Lung (tissue), 12 donors: Measurements from ENCODE around the gene STOML3. TPM values are rescaled to one million over a fixed set of nuclear protein-coding genes. Genes with fewer than 3 reads are reported as not detected.

Experiments used
- ATAC-seq: fragments of 200-7000 bp; cut with Tn5 transposase; one replicate; pipeline ENCODE4 v1.9.1; 2020; ENCODE audit warnings: moderate number of reproducible peaks; ENCODE audit not compliant: insufficient read depth, low FRiP score
- DNase-seq, 3 donors: peaks; one replicate each; pipeline ENCODE4 v3.0.0-alpha.2; 2013 to 2017
- H3K27ac ChIP-seq, 2 donors: one replicate each; pipeline ENCODE4 v1.5.1; 2013; ENCODE audit warnings: mild to moderate bottlenecking in 2 of 2, moderate library complexity in 2 of 2, control low read depth in 1 of 2, inconsistent platforms in 1 of 2, low read depth in 1 of 2, low read length in 1 of 2
- H3K27me3 ChIP-seq, 3 donors: one replicate each; pipeline ENCODE4 v1.5.1; 2013; ENCODE audit warnings: low read length in 2 of 3; ENCODE audit not compliant: control insufficient read depth in 3 of 3, insufficient read depth in 3 of 3
- H3K36me3 ChIP-seq, 4 donors: one replicate each; pipeline ENCODE4 v1.5.1; 2013; ENCODE audit warnings: low read length in 4 of 4, mild to moderate bottlenecking in 1 of 4, moderate library complexity in 1 of 4; ENCODE audit not compliant: control insufficient read depth in 4 of 4, insufficient read depth in 4 of 4
- H3K4me1 ChIP-seq, 5 donors: one replicate each; pipeline ENCODE4 v1.5.1; 2013; ENCODE audit warnings: low read length in 5 of 5, mild to moderate bottlenecking in 2 of 5, moderate library complexity in 1 of 5; ENCODE audit not compliant: control insufficient read depth in 5 of 5, insufficient read depth in 5 of 5
- H3K4me3 ChIP-seq: one replicate; pipeline ENCODE4 v1.5.1; 2013; ENCODE audit warnings: mild to moderate bottlenecking, control low read depth, moderate library complexity
- H3K9ac ChIP-seq, 2 donors: one replicate each; pipeline ENCODE4 v1.5.1; 2013; ENCODE audit warnings: low read length in 2 of 2, control low read depth in 1 of 2; ENCODE audit not compliant: insufficient read depth in 1 of 2
- H3K9me3 ChIP-seq, 4 donors: one replicate each; pipeline ENCODE4 v1.5.1; 2013; ENCODE audit warnings: low read length in 3 of 4, mild to moderate bottlenecking in 1 of 4, moderate library complexity in 1 of 4; ENCODE audit not compliant: control insufficient read depth in 4 of 4, insufficient read depth in 3 of 4
- WGBS, 2 donors: extraction: QIAGEN DNeasy Blood & Tissue Kit; methylation state at CpG; one replicate each; pipeline ENCODE4 v1.1.7; 2013; 5-methylcytosine and 5-hydroxymethylcytosine counted together
- polyA plus RNA-seq, 2 donors: library from polyadenylated mRNA; stranded (reverse); fragments of 200-250 nt; gene quantifications; one replicate each; pipeline ENCODE4 v1.2.1, GENCODE V29; 2013
- total RNA-seq, 2 donors: library from RNA; depleted of rRNA in 1 of 2; stranded (reverse); fragments of >200 nt in 1 of 2; gene quantifications; one replicate each; pipeline ENCODE4 v1.2.1, GENCODE V29; 2014 to 2021
- TF ChIP-seq, protein P1 (sequence below): IDR thresholded peaks from 2 replicates; pipeline ENCODE4 v1.5.1; 2012; ENCODE audit warnings: mild to moderate bottlenecking; ENCODE audit errors: control extremely low read depth, extremely low read depth
- donor health status: control.
- donor health status: control.
- donor health status: Bipolar disorder and iron deficiency.
- donor health status: healthy.
- donor health status: DM: yes; HTN: yes; CAD: no.

The STOML3 gene
- total and polyA plus RNA-seq, 4 donors, result 2.0 to 9.8 (median 4.5) TPM

- Histone ChIP-seq H3K4me3 (peak overlapping the region; percentile 68), H3K27ac (peak overlapping the region; percentile 81 to 91), H3K9me3 (no peaks in the 10 kb centered on the region), H3K4me1 (peaks cover 2 to 46% (median 9%) of the 10 kb centered on the region in 5 donors), H3K36me3 (peaks cover 0 to 2% (median 0%) of the 10 kb centered on the region in 4 donors), H3K9ac (peak overlapping the region; percentile 81 to 84), H3K27me3 (no peaks in the 10 kb centered on the region)
- WGBS, 2 donors, result 0% methylated on average over 15 of the region's 15 CpGs
- DNase-seq (no peak), ATAC-seq (peak; percentile 10)
- TF ChIP-seq, protein P1, sequence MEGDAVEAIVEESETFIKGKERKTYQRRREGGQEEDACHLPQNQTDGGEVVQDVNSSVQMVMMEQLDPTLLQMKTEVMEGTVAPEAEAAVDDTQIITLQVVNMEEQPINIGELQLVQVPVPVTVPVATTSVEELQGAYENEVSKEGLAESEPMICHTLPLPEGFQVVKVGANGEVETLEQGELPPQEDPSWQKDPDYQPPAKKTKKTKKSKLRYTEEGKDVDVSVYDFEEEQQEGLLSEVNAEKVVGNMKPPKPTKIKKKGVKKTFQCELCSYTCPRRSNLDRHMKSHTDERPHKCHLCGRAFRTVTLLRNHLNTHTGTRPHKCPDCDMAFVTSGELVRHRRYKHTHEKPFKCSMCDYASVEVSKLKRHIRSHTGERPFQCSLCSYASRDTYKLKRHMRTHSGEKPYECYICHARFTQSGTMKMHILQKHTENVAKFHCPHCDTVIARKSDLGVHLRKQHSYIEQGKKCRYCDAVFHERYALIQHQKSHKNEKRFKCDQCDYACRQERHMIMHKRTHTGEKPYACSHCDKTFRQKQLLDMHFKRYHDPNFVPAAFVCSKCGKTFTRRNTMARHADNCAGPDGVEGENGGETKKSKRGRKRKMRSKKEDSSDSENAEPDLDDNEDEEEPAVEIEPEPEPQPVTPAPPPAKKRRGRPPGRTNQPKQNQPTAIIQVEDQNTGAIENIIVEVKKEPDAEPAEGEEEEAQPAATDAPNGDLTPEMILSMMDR, result no peak
These were observed 48.0 kb upstream of the STOML3 start for GRCh38 chr13:39038569-39039030.

DNA sequence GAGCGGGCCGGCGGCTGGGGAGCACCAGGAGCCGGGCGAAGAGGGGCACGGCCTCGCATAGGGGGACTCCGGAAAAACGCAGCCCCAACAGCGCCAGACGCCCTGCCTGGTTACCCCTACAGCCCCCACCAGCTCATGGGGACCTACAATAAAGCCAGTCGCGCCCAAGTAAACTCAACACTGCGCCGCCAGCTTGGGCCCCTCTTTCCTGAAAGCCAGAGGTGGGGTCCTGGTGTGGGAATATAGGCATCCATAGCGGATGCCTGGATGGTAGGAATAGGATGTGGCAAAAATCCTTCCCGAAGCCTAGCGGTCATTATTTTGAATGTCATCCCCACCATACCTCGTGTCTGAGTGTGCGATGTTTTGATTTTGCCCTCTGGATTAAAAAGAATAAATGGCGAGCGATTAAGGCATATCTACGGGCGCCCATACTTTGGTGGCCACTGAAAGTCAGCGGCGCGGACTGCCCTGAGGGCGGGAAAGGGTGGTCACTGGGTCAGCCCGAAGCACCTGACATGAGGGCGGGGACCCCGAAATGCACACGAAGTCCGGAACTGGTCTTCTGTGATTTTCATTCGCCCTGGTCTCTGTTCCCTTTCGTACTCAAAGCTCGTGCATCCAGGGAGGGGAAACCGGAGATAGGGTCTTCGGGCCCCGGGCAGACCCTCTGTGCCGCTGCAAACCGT lies 47.4 kb upstream of the STOML3 start, which contains the start of the genes NHLRC3 and PROSER1:
NHLRC3 (plus strand) TSS at position 577 of the 689 bp plus-strand sequence. CDS start 184 bp downstream, outside the sequence.
PROSER1 (minus strand) TSS at position 210 of the 689 bp plus-strand sequence. CDS start 847 bp downstream, outside the sequence.
- DNase-seq (peak; percentile 98 to 99 (median 99)), ATAC-seq (peak; percentile 91)
- TF ChIP-seq, protein P1, result no peak
- H3K9ac ChIP-seq, result peak within 1 kb of the TSS; percentile 84 to 89
- peak within 1 kb of the TSS; percentile 81 to 91 for H3K27ac ChIP-seq
- H3K27me3 ChIP-seq, result no peaks in the 10 kb centered on the region
- peaks cover 0 to 2% (median 0%) of the 10 kb centered on the region in 4 donors for H3K36me3 ChIP-seq
- H3K4me3 ChIP-seq, result peak within 1 kb of the TSS; percentile 68
- H3K4me1 ChIP-seq, result peaks cover 2 to 46% (median 9%) of the 10 kb centered on the region in 5 donors
- WGBS, 2 donors, result 0 to 1% methylated on average over 41 of the region's 41 CpGs
- no peaks in the 10 kb centered on the region for H3K9me3 ChIP-seq

- peak overlapping the region; percentile 74 to 89 for H3K9ac ChIP-seq
- WGBS, 2 donors, result 0% methylated on average over 21 to 39 of the region's 39 CpGs
- peaks cover 0 to 2% (median 0%) of the 10 kb centered on the region in 4 donors for H3K36me3 ChIP-seq
- ATAC-seq (peak; percentile 47), DNase-seq (peak in 1 of 3 donors; percentile 46)
- TF ChIP-seq, protein P1, result no peak
- H3K9me3 ChIP-seq, result no peaks in the 10 kb centered on the region
- peak overlapping the region; percentile 68 for H3K4me3 ChIP-seq
- H3K4me1 ChIP-seq, result peaks cover 2 to 46% (median 9%) of the 10 kb centered on the region in 5 donors
- peak overlapping the region; percentile 81 to 91 for H3K27ac ChIP-seq
- H3K27me3 ChIP-seq, result no peaks in the 10 kb centered on the region
These were observed 46.8 kb upstream of the STOML3 start for GRCh38 chr13:39037410-39037879.
